Ovary (tissue), 3 donors: Measurements from ENCODE around the gene ANKLE1.

ENCODE experiments used
- EP300 ChIP-seq: sonication (generic); formaldehyde crosslinking; IDR thresholded peaks from one replicate; pipeline ENCODE4 v1.6.1; 2017; ENCODE audit warnings: antibody characterized with exemption
- POLR2A ChIP-seq: fragments of 450-650 bp; IDR thresholded peaks from one replicate; pipeline ENCODE4 v1.6.1; 2017; ENCODE audit warnings: antibody characterized with exemption, mild to moderate bottlenecking, moderate library complexity
- TF ChIP-seq, protein P1 (sequence below), 3 donors: fragments of 450-650 bp in 2 of 3; fragments of 200-600 bp in 1 of 3; IDR thresholded peaks; one replicate each; pipeline versions ENCODE4 v1.5.1 to v1.8.0; 2016 to 2022; ENCODE audit warnings: antibody characterized with exemption in 3 of 3, mild to moderate bottlenecking in 1 of 3
- donor health status: DM: no; HTN: no; CAD: no.

DNA sequence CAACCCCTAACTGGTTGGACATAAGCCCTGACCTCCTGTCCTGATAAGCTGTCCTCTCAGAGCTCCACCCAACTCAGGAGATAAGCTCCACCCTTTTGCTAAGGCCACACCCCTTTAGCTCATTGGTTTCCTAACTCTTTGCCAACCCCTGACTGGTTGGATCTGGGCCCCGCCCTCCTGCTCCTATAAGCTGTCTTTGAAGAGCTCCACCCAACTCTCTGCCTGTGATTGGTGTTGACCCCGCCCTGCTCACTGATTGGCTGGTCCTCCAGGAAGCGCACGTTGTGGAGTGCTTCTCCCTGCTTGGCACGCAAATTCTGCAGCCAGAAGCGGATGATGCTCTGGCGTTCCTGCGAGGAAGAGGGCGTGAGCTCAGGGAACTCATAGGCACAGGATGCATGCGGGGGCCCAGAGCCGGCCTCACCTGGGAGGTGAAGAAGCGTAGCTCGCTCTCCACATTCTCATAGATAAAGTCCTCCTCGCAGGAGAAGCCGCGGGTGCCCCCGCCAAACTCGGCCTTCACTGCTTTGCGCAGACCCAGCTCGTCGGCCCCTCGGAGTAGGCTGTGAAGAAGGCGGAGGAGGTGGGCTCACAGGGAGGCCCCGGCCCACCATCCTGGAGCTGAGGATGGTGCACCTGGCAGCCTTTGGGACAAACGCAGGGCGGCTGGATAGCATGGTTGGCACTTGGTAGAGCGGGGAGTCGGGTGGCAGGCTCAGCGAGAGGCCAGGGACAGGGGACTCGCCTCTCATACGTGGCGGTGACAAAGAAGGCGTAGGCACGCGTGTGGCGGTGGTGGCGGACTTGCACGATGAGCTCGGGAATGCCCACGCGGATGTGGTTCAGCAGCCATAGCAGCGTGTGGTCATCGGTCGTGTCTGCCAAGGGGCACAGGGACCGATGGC is 51.2 kb downstream of the ANKLE1 start:
- TF ChIP-seq, protein P1, sequence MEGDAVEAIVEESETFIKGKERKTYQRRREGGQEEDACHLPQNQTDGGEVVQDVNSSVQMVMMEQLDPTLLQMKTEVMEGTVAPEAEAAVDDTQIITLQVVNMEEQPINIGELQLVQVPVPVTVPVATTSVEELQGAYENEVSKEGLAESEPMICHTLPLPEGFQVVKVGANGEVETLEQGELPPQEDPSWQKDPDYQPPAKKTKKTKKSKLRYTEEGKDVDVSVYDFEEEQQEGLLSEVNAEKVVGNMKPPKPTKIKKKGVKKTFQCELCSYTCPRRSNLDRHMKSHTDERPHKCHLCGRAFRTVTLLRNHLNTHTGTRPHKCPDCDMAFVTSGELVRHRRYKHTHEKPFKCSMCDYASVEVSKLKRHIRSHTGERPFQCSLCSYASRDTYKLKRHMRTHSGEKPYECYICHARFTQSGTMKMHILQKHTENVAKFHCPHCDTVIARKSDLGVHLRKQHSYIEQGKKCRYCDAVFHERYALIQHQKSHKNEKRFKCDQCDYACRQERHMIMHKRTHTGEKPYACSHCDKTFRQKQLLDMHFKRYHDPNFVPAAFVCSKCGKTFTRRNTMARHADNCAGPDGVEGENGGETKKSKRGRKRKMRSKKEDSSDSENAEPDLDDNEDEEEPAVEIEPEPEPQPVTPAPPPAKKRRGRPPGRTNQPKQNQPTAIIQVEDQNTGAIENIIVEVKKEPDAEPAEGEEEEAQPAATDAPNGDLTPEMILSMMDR (IDR thresholded peaks at IDR 0.05) = no peak
- TF ChIP-seq EP300 (no peak), POLR2A (no peak)
